Prostate gland (tissue), 2 donors: ENCODE data around the gene KCNJ5. TPM values are rescaled to one million over a fixed set of nuclear protein-coding genes. Genes with fewer than 3 reads are reported as not detected.

Source experiments
- DNase-seq: peaks from one replicate; pipeline ENCODE4 v3.0.0-alpha.2; 2019; ENCODE audit warnings: low spot score
- H3K27ac ChIP-seq, 2 donors: fragments of 200-600 bp; sonication (generic); 2 replicates each; pipeline ENCODE4 v1.5.1; 2017 to 2019
- H3K27me3 ChIP-seq: fragments of 200-600 bp; sonication (generic); replicated peaks from 2 replicates; pipeline ENCODE4 v1.5.1; 2019; ENCODE audit not compliant: insufficient read depth
- H3K36me3 ChIP-seq, 2 donors: fragments of 200-600 bp; sonication (generic); 1 replicate in 1 of 2; 2 replicates in 1 of 2; pipeline versions ENCODE4 v1.5.1 to v1.8.1; 2017 to 2019
- H3K4me1 ChIP-seq: fragments of 200-600 bp; sonication (generic); replicated peaks from 2 replicates; pipeline ENCODE4 v1.5.1; 2019
- H3K4me3 ChIP-seq, 2 donors: fragments of 200-600 bp; sonication (generic); 2 replicates each; pipeline ENCODE4 v1.5.1; 2017 to 2019
- H3K9me3 ChIP-seq: fragments of 200-600 bp; sonication (generic); 2 replicates; pipeline ENCODE4 v1.5.1; 2017
- POLR2A ChIP-seq: fragments of 450-650 bp; IDR thresholded peaks from one replicate; pipeline ENCODE4 v1.6.1; 2016; ENCODE audit warnings: antibody characterized with exemption, mild to moderate bottlenecking
- POLR2AphosphoS5 ChIP-seq: sonication (generic); formaldehyde crosslinking; IDR thresholded peaks from one replicate; pipeline ENCODE4 v1.6.1; 2017; ENCODE audit warnings: antibody characterized with exemption
- WGBS: methylation state at CpG from one replicate; pipeline ENCODE4 v1.1.5; 2018; 5-methylcytosine and 5-hydroxymethylcytosine counted together
- intact Hi-C: fragments of 100-400 bp; cut with DNase I; formaldehyde crosslinking; loops from one replicate; pipeline ENCODE4 v1.14.2; 2022
- total RNA-seq, 2 donors: library from RNA; depleted of rRNA; stranded (reverse); fragments of >200 nt; gene quantifications; one replicate each; pipeline ENCODE4 v1.1.0, GENCODE V29; 2016
- TF ChIP-seq, protein P1 (sequence below), 4 experiments: fragments of 200-600 bp in 2 of 4; fragments of 450-650 bp in 2 of 4; sonication (generic) in 2 of 4; IDR thresholded peaks; 1 replicate in 3 of 4; 2 replicates in 1 of 4; pipeline ENCODE4 v1.5.1; 2016 to 2019; ENCODE audit warnings: antibody characterized with exemption in 4 of 4, mild to moderate bottlenecking in 2 of 4, moderate library complexity in 2 of 4

Gene KCNJ5
- total RNA-seq, 2 donors from 2014 or later = 3.9 to 4.7 TPM

DNA sequence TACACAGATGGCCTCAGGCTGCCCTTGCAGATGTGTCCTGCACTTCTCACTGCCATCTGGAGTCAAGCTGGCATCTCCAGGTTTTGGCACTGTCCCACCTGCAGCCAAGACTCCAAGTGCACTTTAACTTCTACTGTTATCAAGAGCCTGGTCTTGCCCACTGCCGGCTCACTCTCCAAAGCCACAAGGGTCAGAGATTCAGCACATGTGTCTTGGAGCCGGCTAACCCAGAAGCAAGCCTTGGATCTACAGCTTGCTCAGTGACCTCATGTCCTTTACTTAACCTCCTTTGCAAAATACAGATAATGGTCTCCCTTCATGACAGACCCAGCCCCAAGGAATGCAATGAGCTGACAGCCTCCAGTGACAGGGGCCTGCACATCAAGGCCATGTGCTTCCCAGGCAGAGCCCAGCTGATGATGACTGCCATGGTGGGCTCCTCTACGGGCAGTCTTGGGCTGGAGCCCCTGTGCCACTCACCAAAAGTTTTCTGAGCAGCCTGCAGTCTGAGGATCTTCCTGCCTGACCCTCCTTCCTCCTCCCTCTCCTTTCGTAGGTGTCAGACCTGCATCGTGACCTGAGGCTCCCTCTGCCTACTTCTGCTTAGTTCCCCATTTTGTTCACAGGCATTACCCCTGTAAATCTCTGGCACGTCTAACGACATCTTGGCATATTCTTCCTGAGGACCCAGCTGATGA is 42.5 kb downstream of the KCNJ5 start:
- intact Hi-C loops = no loop called here
- no peaks in the 10 kb centered on the region for H3K36me3 ChIP-seq
- TF ChIP-seq, protein P1, sequence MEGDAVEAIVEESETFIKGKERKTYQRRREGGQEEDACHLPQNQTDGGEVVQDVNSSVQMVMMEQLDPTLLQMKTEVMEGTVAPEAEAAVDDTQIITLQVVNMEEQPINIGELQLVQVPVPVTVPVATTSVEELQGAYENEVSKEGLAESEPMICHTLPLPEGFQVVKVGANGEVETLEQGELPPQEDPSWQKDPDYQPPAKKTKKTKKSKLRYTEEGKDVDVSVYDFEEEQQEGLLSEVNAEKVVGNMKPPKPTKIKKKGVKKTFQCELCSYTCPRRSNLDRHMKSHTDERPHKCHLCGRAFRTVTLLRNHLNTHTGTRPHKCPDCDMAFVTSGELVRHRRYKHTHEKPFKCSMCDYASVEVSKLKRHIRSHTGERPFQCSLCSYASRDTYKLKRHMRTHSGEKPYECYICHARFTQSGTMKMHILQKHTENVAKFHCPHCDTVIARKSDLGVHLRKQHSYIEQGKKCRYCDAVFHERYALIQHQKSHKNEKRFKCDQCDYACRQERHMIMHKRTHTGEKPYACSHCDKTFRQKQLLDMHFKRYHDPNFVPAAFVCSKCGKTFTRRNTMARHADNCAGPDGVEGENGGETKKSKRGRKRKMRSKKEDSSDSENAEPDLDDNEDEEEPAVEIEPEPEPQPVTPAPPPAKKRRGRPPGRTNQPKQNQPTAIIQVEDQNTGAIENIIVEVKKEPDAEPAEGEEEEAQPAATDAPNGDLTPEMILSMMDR (IDR thresholded peaks at IDR 0.05) = no peak
- no peak for TF ChIP-seq POLR2AphosphoS5
- TF ChIP-seq POLR2A = no peak
- DNase-seq = no peak
- no peak overlapping the region for H3K27ac ChIP-seq
- H3K27me3 ChIP-seq = no peaks in the 10 kb centered on the region
- H3K4me1 ChIP-seq = no peaks in the 10 kb centered on the region
- WGBS = 95% methylated on average over 7 of the region's 7 CpGs
- no peak overlapping the region for H3K4me3 ChIP-seq
- H3K9me3 ChIP-seq = no peaks in the 10 kb centered on the region

DNA sequence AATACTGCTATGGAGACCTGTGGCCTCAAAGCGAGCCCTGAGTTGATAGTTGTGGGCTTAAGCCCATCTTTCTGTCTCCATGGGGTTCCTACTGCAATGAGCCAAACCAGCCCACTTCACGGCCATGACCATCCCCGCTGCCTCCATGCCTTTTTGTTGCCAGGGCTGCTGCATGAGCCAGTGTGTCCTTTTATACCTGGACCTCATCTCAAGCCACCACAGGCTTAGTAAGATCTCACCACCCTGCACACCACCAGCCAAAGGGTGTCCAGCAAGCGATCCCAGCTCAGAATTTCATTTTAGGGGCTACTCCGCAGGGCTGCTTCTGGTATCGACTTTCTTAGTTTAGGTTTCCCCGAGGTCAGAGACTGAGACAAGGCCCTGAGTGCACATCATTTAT is 43.2 kb downstream of the KCNJ5 start:
- intact Hi-C loops = no loop called here
- no peaks in the 10 kb centered on the region for H3K36me3 ChIP-seq
- H3K27me3 ChIP-seq = no peaks in the 10 kb centered on the region
- TF ChIP-seq POLR2A (no peak), POLR2AphosphoS5 (no peak)
- TF ChIP-seq, protein P1 (IDR thresholded peaks at IDR 0.05) = no peak
- DNase-seq = no peak
- 91% methylated on average over 7 of the region's 7 CpGs for WGBS
- H3K27ac ChIP-seq = no peak overlapping the region
- H3K4me3 ChIP-seq = no peak overlapping the region
- H3K9me3 ChIP-seq = no peaks in the 10 kb centered on the region
- no peaks in the 10 kb centered on the region for H3K4me1 ChIP-seq

DNA sequence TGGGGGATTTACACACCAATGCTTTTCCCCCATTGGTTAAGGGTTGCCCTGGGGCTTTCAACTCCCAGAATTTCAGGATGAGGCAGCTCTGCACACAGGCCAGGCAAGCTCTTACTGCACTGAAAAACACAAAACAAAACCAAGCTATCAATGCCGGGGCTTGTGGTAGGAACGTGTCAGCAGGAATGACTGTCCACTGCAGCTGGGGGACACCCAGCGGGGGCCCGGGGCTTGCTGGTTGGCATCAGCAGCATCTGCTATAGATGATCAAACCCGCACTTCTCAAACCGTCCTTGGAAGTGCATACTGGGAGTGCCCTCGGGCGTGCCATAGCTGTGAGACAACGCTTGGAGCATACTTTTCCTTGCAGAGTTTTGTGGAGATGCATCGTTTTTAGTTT is 43.8 kb downstream of the KCNJ5 start:
- intact Hi-C loops = no loop called here
- TF ChIP-seq, protein P1 (IDR thresholded peaks at IDR 0.05) = no peak
- TF ChIP-seq POLR2A (no peak), POLR2AphosphoS5 (no peak)
- Histone ChIP-seq H3K36me3 (no peaks in the 10 kb centered on the region), H3K4me1 (no peaks in the 10 kb centered on the region), H3K9me3 (no peaks in the 10 kb centered on the region), H3K27ac (no peak overlapping the region), H3K27me3 (no peaks in the 10 kb centered on the region), H3K4me3 (no peak overlapping the region)
- WGBS = 89% methylated on average over 10 of the region's 10 CpGs
- no peak for DNase-seq

DNA sequence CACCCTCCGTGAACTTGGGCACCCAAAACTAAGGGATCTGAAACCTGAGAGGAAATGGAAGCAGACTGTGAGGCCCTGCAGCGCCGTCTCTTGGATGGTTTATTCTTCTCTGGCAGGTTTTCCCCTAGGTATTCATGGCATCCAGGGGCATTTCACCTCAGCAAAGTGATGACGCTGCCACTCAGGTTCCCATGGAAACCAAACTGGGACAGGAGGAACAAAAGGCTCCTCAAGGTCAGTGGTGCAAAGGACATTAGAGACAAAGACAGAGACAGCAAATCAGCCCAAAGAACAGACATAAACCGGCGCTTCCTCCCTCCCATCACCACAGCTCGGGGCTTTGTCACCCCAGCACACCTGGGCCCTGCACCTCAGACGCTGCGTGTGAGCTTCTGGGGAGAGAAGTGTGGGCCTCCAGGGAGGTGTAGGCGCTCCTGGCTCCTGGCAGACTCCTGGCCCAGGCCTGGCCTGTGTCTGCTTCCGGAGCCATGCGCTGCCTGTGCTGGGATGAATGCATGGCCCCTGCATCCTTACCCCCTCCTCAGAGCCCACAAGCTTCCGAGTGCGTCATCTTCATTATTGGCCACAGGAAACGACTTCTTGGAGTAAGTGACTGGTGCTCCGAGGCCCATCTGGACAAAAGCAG is 45.6 kb downstream of the KCNJ5 start:
- DNase-seq = no peak
- no peaks in the 10 kb centered on the region for H3K36me3 ChIP-seq
- no peak for TF ChIP-seq POLR2AphosphoS5
- TF ChIP-seq, protein P1 (IDR thresholded peaks at IDR 0.05) = no peak
- no peaks in the 10 kb centered on the region for H3K27me3 ChIP-seq
- no peak overlapping the region for H3K27ac ChIP-seq
- intact Hi-C loops = no loop called here
- WGBS = 82% methylated on average over 16 of the region's 16 CpGs
- no peaks in the 10 kb centered on the region for H3K9me3 ChIP-seq
- no peak overlapping the region for H3K4me3 ChIP-seq
- no peaks in the 10 kb centered on the region for H3K4me1 ChIP-seq

DNA sequence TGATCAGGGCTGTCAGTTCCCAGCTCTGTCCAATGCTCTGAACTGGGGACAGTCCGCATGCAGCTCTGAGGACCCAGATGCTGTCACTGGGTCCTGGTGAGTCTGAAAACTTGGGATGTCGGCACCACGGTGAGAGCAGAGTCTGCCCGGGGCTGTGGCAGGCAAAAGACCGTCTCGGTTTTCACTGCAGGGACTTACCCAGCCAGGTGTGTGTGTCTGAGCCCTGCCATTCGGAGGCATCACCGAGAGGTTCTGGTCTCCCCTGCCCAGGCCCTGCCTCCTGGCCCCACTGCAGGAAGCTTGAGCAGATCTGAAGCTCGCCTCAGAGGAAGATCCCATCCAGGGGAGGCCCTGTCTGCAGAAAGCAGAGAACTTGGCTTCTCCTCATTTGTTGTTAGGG is 46.3 kb downstream of the KCNJ5 start:
- no peak overlapping the region for H3K4me3 ChIP-seq
- intact Hi-C loops = no loop called here
- H3K27ac ChIP-seq = no peak overlapping the region
- no peaks in the 10 kb centered on the region for H3K27me3 ChIP-seq
- 76% methylated on average over 9 of the region's 9 CpGs for WGBS
- no peaks in the 10 kb centered on the region for H3K36me3 ChIP-seq
- H3K4me1 ChIP-seq = no peaks in the 10 kb centered on the region
- TF ChIP-seq POLR2AphosphoS5 (no peak), POLR2A (no peak)
- TF ChIP-seq, protein P1 (IDR thresholded peaks at IDR 0.05) = no peak
- no peak for DNase-seq
- no peaks in the 10 kb centered on the region for H3K9me3 ChIP-seq
